ENCODE results near the gene CRISPLD2.

CRISPLD2 gene

DNA sequence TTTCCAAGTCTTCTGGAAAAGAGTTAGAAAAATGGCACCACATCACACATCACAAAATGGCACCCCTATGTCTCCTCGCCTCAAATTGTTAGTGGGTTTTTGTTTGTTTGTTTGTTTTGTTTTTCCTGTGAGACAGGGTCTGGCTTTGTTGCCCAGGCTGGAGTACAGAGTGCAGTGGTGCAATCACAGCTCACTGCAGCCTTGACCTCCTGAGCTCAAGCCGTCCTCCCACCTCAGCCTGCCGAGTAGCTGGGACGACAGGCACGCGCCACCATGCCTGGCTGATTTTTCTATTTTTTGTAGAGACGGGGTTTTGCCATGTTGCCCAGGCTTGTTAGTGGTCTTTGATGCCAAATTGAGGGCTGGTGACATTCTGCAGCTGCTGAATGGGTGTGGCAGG, 3.8 kb upstream of the CRISPLD2 start:
- TF ChIP-seq FOXM1 (IDR thresholded peaks at IDR 0.05; ENCODE audit: borderline replicate concordance, low read depth) (no peak), CEBPB (IDR thresholded peaks at IDR 0.05) (no peak), TEAD4 (IDR thresholded peaks at IDR 0.05) (no peak), TCF12 (IDR thresholded peaks at IDR 0.05; ENCODE audit: low read depth) (no peak), YY1 (IDR thresholded peaks at IDR 0.05; ENCODE audit: low read depth) (no peak), EGR1 (IDR thresholded peaks at IDR 0.05) (no peak)
- TF ChIP-seq, protein P1, sequence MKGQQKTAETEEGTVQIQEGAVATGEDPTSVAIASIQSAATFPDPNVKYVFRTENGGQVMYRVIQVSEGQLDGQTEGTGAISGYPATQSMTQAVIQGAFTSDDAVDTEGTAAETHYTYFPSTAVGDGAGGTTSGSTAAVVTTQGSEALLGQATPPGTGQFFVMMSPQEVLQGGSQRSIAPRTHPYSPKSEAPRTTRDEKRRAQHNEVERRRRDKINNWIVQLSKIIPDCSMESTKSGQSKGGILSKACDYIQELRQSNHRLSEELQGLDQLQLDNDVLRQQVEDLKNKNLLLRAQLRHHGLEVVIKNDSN (IDR thresholded peaks at IDR 0.05) = no peak
- TF ChIP-seq, protein P2, sequence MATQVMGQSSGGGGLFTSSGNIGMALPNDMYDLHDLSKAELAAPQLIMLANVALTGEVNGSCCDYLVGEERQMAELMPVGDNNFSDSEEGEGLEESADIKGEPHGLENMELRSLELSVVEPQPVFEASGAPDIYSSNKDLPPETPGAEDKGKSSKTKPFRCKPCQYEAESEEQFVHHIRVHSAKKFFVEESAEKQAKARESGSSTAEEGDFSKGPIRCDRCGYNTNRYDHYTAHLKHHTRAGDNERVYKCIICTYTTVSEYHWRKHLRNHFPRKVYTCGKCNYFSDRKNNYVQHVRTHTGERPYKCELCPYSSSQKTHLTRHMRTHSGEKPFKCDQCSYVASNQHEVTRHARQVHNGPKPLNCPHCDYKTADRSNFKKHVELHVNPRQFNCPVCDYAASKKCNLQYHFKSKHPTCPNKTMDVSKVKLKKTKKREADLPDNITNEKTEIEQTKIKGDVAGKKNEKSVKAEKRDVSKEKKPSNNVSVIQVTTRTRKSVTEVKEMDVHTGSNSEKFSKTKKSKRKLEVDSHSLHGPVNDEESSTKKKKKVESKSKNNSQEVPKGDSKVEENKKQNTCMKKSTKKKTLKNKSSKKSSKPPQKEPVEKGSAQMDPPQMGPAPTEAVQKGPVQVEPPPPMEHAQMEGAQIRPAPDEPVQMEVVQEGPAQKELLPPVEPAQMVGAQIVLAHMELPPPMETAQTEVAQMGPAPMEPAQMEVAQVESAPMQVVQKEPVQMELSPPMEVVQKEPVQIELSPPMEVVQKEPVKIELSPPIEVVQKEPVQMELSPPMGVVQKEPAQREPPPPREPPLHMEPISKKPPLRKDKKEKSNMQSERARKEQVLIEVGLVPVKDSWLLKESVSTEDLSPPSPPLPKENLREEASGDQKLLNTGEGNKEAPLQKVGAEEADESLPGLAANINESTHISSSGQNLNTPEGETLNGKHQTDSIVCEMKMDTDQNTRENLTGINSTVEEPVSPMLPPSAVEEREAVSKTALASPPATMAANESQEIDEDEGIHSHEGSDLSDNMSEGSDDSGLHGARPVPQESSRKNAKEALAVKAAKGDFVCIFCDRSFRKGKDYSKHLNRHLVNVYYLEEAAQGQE (IDR thresholded peaks at IDR 0.05; ENCODE audit: low read depth) = no peak

DNA sequence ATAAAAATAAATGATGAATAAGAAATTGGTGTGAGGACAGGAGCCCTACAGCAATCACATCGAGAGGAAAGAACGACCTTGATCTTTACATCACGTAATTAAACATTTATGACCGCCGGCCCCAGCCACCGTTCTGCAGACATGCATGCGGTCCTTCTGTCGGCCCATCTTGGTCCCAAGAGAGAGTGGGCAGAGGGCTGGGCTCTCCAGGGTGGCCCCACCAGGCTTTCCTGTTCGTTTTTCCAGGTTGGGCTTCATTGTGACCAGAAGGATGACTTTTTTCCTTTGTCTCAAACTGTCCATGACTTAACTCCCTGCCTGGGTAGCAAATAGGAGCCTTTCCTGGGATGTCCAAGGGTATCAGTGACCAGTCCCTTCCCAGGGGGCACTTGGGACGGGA, 3.3 kb upstream of the CRISPLD2 start:
- no peak for TF ChIP-seq TEAD4 (IDR thresholded peaks at IDR 0.05)
- TF ChIP-seq FOXM1 (IDR thresholded peaks at IDR 0.05; ENCODE audit: borderline replicate concordance, low read depth) = no peak
- TF ChIP-seq EP300 (IDR thresholded peaks at IDR 0.05; ENCODE audit: borderline replicate concordance) = no peak
- TF ChIP-seq YY1 (IDR thresholded peaks at IDR 0.05; ENCODE audit: low read depth) = no peak
- TF ChIP-seq ZBTB7A (IDR thresholded peaks at IDR 0.05; ENCODE audit: low read depth) = no peak

DNA sequence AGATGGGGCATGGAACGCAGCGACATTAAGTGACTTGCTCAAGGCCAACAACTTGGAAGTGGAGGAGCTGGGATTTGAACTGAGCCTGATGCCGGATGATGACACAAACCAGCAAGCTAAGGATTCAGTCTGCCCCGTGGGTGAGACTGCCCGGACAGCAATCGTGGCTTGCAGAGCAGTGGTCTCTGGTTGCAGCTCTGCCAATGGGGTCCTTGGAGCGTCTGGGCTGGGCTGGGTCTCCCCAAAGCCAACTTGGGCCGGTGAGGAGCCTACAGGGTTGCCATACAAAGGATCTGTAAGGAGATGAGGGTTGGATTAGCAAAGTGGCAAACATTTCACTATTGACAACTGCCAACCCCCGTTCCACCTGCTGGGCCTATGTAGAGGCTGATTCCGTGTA, 2.6 kb upstream of the CRISPLD2 start:
- TF ChIP-seq RAD21 (IDR thresholded peaks at IDR 0.05; ENCODE audit: low read depth) = no peak

DNA sequence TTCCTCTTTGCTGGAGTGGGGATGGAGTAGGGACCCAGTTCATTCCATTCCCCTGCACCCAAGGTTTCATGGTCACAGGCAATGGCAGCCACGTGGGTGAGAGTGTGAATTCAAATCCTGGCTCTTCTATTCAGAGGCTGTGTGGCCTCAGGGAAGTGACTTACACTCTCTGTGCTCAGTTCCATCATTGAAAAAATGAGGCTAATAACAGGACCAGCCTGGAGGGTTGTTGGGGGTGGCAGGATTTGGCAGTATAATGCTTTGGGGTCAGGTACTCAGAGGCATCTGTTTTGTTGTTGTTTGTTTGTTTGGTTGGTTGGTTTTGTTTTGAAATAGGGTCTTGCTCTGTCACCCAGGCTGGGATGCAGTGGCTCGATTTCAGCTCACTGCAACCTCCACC, 2.2 kb upstream of the CRISPLD2 start:
- TF ChIP-seq, protein P2 (IDR thresholded peaks at IDR 0.05; ENCODE audit: low read depth) = no peak
- no peak for TF ChIP-seq CEBPB (IDR thresholded peaks at IDR 0.05)
- TF ChIP-seq, protein P3, sequence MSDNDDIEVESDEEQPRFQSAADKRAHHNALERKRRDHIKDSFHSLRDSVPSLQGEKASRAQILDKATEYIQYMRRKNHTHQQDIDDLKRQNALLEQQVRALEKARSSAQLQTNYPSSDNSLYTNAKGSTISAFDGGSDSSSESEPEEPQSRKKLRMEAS (IDR thresholded peaks at IDR 0.05) = no peak
- TF ChIP-seq NFIC (IDR thresholded peaks at IDR 0.05) = no peak
- TF ChIP-seq RAD21 (IDR thresholded peaks at IDR 0.05; ENCODE audit: low read depth) = no peak
- TF ChIP-seq FOXM1 (IDR thresholded peaks at IDR 0.05; ENCODE audit: borderline replicate concordance, low read depth) = no peak
- TF ChIP-seq ZBTB7A (IDR thresholded peaks at IDR 0.05; ENCODE audit: low read depth) = no peak
- no peak for TF ChIP-seq TCF12 (IDR thresholded peaks at IDR 0.05; ENCODE audit: low read depth)
- TF ChIP-seq, protein P1 (IDR thresholded peaks at IDR 0.05) = no peak
- TF ChIP-seq TEAD4 (IDR thresholded peaks at IDR 0.05) = no peak
- TF ChIP-seq CREB1 (IDR thresholded peaks at IDR 0.05; ENCODE audit: low read depth) = no peak
- TF ChIP-seq EP300 (IDR thresholded peaks at IDR 0.05; ENCODE audit: borderline replicate concordance) = no peak
- no peak for TF ChIP-seq EGR1 (IDR thresholded peaks at IDR 0.05)
- no peak for TF ChIP-seq TAF1 (IDR thresholded peaks at IDR 0.05; ENCODE audit: low read depth)
- no peak for TF ChIP-seq YY1 (IDR thresholded peaks at IDR 0.05; ENCODE audit: low read depth)

DNA sequence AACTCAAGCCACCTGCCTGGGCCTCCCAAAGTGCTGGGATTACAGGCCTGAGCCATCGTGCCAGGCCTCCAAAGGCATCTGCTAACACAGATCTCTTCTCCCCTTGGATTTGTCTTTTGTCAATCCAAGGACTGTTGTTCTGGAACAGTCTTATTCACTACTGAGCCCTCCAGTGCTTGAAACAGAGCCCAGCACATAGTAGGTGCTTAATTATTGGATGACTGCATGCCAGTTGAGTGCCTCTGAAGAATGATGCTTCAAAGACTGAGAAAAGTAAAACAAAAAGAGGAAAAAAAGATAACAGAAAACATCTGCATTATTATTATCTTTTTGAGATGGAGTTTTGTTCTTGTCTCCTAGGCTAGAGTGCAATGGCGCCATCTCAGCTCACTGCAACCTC, 1.7 kb upstream of the CRISPLD2 start:
- TF ChIP-seq EGR1 (IDR thresholded peaks at IDR 0.05) (no peak), RAD21 (IDR thresholded peaks at IDR 0.05; ENCODE audit: low read depth) (no peak), TCF12 (IDR thresholded peaks at IDR 0.05; ENCODE audit: low read depth) (no peak), NFIC (IDR thresholded peaks at IDR 0.05) (no peak), CREB1 (IDR thresholded peaks at IDR 0.05; ENCODE audit: low read depth) (no peak), CEBPB (IDR thresholded peaks at IDR 0.05) (no peak), YY1 (IDR thresholded peaks at IDR 0.05; ENCODE audit: low read depth) (no peak), ZBTB7A (IDR thresholded peaks at IDR 0.05; ENCODE audit: low read depth) (no peak), TEAD4 (IDR thresholded peaks at IDR 0.05) (no peak), FOXM1 (IDR thresholded peaks at IDR 0.05; ENCODE audit: borderline replicate concordance, low read depth) (no peak), EP300 (IDR thresholded peaks at IDR 0.05; ENCODE audit: borderline replicate concordance) (no peak), TAF1 (IDR thresholded peaks at IDR 0.05; ENCODE audit: low read depth) (no peak)
- TF ChIP-seq, protein P3 (IDR thresholded peaks at IDR 0.05) = no peak
- TF ChIP-seq, protein P1 (IDR thresholded peaks at IDR 0.05) = no peak
- TF ChIP-seq, protein P2 (IDR thresholded peaks at IDR 0.05; ENCODE audit: low read depth) = no peak

All from Ishikawa (cell line).